ENCODE measurements around the gene SLCO3A1.

DNA sequence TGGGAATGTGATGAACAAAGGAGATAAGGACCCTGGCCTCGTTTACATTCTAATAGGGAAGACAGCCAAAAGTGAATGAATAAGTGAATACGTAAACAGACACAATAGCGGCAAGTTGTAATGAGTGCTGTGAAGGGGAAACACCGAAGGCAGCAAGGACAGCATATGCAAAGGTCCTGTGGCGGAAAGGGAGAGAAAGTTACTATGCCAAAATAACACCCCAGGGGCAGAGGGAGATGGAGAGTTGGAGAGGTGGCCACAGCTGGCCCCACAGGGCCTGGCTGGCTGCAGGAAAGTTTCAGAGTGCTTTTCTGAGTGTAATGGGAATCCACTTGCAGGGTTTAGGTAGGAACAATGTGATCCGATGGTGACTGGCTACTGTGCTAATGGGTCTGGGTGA, 91.9 kb downstream of the SLCO3A1 start:
- TF ChIP-seq, protein P1, sequence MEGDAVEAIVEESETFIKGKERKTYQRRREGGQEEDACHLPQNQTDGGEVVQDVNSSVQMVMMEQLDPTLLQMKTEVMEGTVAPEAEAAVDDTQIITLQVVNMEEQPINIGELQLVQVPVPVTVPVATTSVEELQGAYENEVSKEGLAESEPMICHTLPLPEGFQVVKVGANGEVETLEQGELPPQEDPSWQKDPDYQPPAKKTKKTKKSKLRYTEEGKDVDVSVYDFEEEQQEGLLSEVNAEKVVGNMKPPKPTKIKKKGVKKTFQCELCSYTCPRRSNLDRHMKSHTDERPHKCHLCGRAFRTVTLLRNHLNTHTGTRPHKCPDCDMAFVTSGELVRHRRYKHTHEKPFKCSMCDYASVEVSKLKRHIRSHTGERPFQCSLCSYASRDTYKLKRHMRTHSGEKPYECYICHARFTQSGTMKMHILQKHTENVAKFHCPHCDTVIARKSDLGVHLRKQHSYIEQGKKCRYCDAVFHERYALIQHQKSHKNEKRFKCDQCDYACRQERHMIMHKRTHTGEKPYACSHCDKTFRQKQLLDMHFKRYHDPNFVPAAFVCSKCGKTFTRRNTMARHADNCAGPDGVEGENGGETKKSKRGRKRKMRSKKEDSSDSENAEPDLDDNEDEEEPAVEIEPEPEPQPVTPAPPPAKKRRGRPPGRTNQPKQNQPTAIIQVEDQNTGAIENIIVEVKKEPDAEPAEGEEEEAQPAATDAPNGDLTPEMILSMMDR (IDR thresholded peaks at IDR 0.05; ENCODE audit: borderline replicate concordance, extremely low read depth, low read length, poor library complexity, severe bottlenecking): no peak
- no peak for TF ChIP-seq EZH2 (IDR thresholded peaks at IDR 0.05; ENCODE audit: borderline replicate concordance, low read depth, low read length, severe bottlenecking)
